Measurements from ENCODE around the gene TKTL1.

GRCh38 chrX:154365997-154366665 is 70.5 kb downstream of the TKTL1 start:
- TF ChIP-seq POLR2A (IDR thresholded peaks at IDR 0.05; ENCODE audit: extremely low read depth, insufficient read length): no peak
- TF ChIP-seq CTCF (IDR thresholded peaks at IDR 0.05; ENCODE audit: low read depth, low read length): no peak
- no peak for TF ChIP-seq MAX (IDR thresholded peaks at IDR 0.05; ENCODE audit: low read depth, low read length)
- no peak for TF ChIP-seq MYC (IDR thresholded peaks at IDR 0.05; ENCODE audit: low read depth, low read length)
